ENCODE data around the gene EBI3. TPM values are rescaled to one million over a fixed set of nuclear protein-coding genes. Genes with fewer than 3 reads are reported as not detected.
"Not testable (repeated sequence)": the region's sequence is repeated elsewhere in the genome, so short reads cannot be mapped to it uniquely, and the experiment has no call there.

Gene EBI3
- polyA plus RNA-seq, 1 donor (not counting 4 experiments of a cell fraction or from before 2014, with no cell fraction given): 0.05 TPM

- Histone ChIP-seq H3K9me1 (ENCODE audit: control insufficient read depth, extremely low read depth, insufficient read depth, low read length) (no peaks in the 10 kb centered on the region), H3K4me3 (ENCODE audit: control insufficient read depth in 2 of 3, extremely low read depth in 1 of 3, insufficient read depth in 2 of 3, low read depth in 1 of 3, low read length in 3 of 3) (no peak overlapping the region), H3K9me3 (ENCODE audit: control insufficient read depth, low read depth, low read length) (peaks cover 4% of the 10 kb centered on the region), H3K4me2 (ENCODE audit: control insufficient read depth, extremely low read depth, insufficient read depth, low read depth, low read length) (no peak overlapping the region), H3K36me3 (ENCODE audit: control insufficient read depth in 2 of 2, extremely low read depth in 1 of 2, insufficient read depth in 2 of 2, low read length in 2 of 2) (no peaks in the 10 kb centered on the region), H4K20me1 (ENCODE audit: control insufficient read depth, extremely low read depth, insufficient read depth, low read length) (no peaks in the 10 kb centered on the region), H3K9ac (ENCODE audit: control insufficient read depth, extremely low read depth, insufficient read depth, low read length) (no peak overlapping the region), H3K27me3 (ENCODE audit: control insufficient read depth, extremely low read depth, insufficient read depth, low read length) (peaks cover 5% of the 10 kb centered on the region), H3K27ac (ENCODE audit: control insufficient read depth, insufficient read depth, low read length) (no peak overlapping the region), H3K4me1 (ENCODE audit: control insufficient read depth, extremely low read depth, insufficient read depth, low read length) (no peaks in the 10 kb centered on the region), H2AFZ (ENCODE audit: control insufficient read depth, low read length) (no peak overlapping the region), H3K79me2 (ENCODE audit: control insufficient read depth, insufficient read depth, low read length) (no peaks in the 10 kb centered on the region)
- no peak for FAIRE-seq
- TF ChIP-seq CTCF (optimal IDR thresholded peaks at IDR 0.05 in 1 of 3, IDR thresholded peaks at IDR 0.05 in 1 of 3, conservative IDR thresholded peaks at IDR 0.05 in 1 of 3; ENCODE audit: extremely low read depth in 1 of 3, insufficient read depth in 2 of 3, low read length in 3 of 3) (no peak), EZH2 (IDR thresholded peaks at IDR 0.05; ENCODE audit: low read length) (no peak)
- dilution Hi-C loops (cut with MboI; ENCODE audit: extremely low pct_ligation_motif_present, low sequenced_read_pairs): no loop called here
- no peak for DNase-seq (ENCODE audit: low read depth, low spot score)
Observed at GRCh38 chr19:4217429-4218264, 11.7 kb upstream of the EBI3 start.

GRCh38 chr19:4218523-4218922 is 10.8 kb upstream of the EBI3 start:
- H3K9me1 ChIP-seq (ENCODE audit: control insufficient read depth, extremely low read depth, insufficient read depth, low read length); H3K4me1 ChIP-seq (ENCODE audit: control insufficient read depth, extremely low read depth, insufficient read depth, low read length); H3K9me3 ChIP-seq (ENCODE audit: control insufficient read depth, low read depth, low read length); H3K36me3 ChIP-seq (ENCODE audit: control insufficient read depth in 2 of 2, extremely low read depth in 1 of 2, insufficient read depth in 2 of 2, low read length in 2 of 2); H3K4me3 ChIP-seq (ENCODE audit: control insufficient read depth in 2 of 3, extremely low read depth in 1 of 3, insufficient read depth in 2 of 3, low read depth in 1 of 3, low read length in 3 of 3); H4K20me1 ChIP-seq (ENCODE audit: control insufficient read depth, extremely low read depth, insufficient read depth, low read length); dilution Hi-C loops (cut with MboI; ENCODE audit: extremely low pct_ligation_motif_present, low sequenced_read_pairs); H3K27me3 ChIP-seq (ENCODE audit: control insufficient read depth, extremely low read depth, insufficient read depth, low read length); H3K27ac ChIP-seq (ENCODE audit: control insufficient read depth, insufficient read depth, low read length); H3K79me2 ChIP-seq (ENCODE audit: control insufficient read depth, insufficient read depth, low read length); FAIRE-seq; DNase-seq (ENCODE audit: low read depth, low spot score); H2AFZ ChIP-seq (ENCODE audit: control insufficient read depth, low read length); H3K9ac ChIP-seq (ENCODE audit: control insufficient read depth, extremely low read depth, insufficient read depth, low read length); H3K4me2 ChIP-seq (ENCODE audit: control insufficient read depth, extremely low read depth, insufficient read depth, low read depth, low read length): not testable (repeated sequence)
